HCT116 (cell line): ENCODE measurements around the gene ZNF224. TPM values are rescaled to one million over a fixed set of nuclear protein-coding genes. Genes with fewer than 3 reads are reported as not detected.

ENCODE experiments used
- ATAC-seq: fragments of 200-7000 bp; cut with Tn5 transposase; 2 replicates; pipeline ENCODE4 v1.9.1; 2020; ENCODE audit warnings: mild to moderate bottlenecking, moderate library complexity
- BruUV-seq: library from RNA; stranded (reverse); fragments of 400-500 nt; replicated peaks from 2 replicates; lab custom pipeline; 2021; lab: Mats Ljungman, UMichigan
- CTCF ChIA-PET: fragments of 300-600 bp; sonication (Branson Sonifier 250); formaldehyde crosslinking; loops from one replicate; lab custom pipeline; 2021; ENCODE audit warnings: antibody characterized with exemption; lab: Charles Lee
- POLR2A ChIA-PET: fragments of 300-600, 350-600 bp; sonication (Branson Sonifier 250); formaldehyde crosslinking; loops from one replicate; lab custom pipeline; 2021; ENCODE audit warnings: antibody characterized with exemption; lab: Charles Lee
- RAD21 ChIA-PET, 2 experiments: fragments of 300-600 bp; sonication (Branson Sonifier 250); formaldehyde crosslinking; loops; one replicate each; lab custom pipeline; 2023; ENCODE audit warnings: low total read pairs in 2 of 2; ENCODE audit not compliant: uncharacterized antibody in 2 of 2, unreplicated experiment in 2 of 2, low non-redundant PET in 1 of 2; lab: Charles Lee
- DNase-seq: peaks from one replicate; pipeline ENCODE4 v3.0.0-alpha.2; 2010; ENCODE audit warnings: low read depth, low spot score
- H2AFZ ChIP-seq: fragments of 200-600 bp; shearing (Covaris generic), sonication (generic); 2 replicates; pipeline ENCODE4 v1.6.1; 2017; ENCODE audit warnings: low read depth, mixed run types, mixed read lengths, antibody characterized with exemption, low read length; ENCODE audit not compliant: poor library complexity, severe bottlenecking
- H3K27ac ChIP-seq: 2 replicates; pipeline ENCODE4 v1.5.1; 2012; ENCODE audit warnings: low read depth, low read length
- H3K27me3 ChIP-seq: fragments of 200-600 bp; sonication (generic); 2 replicates; pipeline ENCODE4 v1.6.1; 2016; ENCODE audit warnings: mixed run types, low read length, mixed read lengths; ENCODE audit not compliant: insufficient read depth
- H3K36me3 ChIP-seq, 2 experiments: fragments of 200-500 bp in 1 of 2; fragments of 200-600 bp in 1 of 2; sonication (Bioruptor generic) in 1 of 2; sonication (generic) in 1 of 2; 2 replicates each; pipeline versions ENCODE4 v1.5.1 to v1.6.1; 2014 to 2016; ENCODE audit warnings: low read length in 2 of 2, inconsistent platforms in 1 of 2, mixed read lengths in 1 of 2, mixed run types in 1 of 2; ENCODE audit not compliant: insufficient read depth in 2 of 2, control insufficient read depth in 1 of 2
- H3K4me1 ChIP-seq, 2 experiments: fragments of 200-600 bp in 1 of 2; sonication (generic) in 1 of 2; 2 replicates each; pipeline versions ENCODE4 v1.5.1 to v1.6.1; 2012 to 2017; ENCODE audit warnings: low read length in 2 of 2, inconsistent platforms in 1 of 2, mild to moderate bottlenecking in 1 of 2, mixed read lengths in 1 of 2, mixed run types in 1 of 2, moderate library complexity in 1 of 2; ENCODE audit not compliant: insufficient read depth in 2 of 2, control insufficient read depth in 1 of 2
- H3K4me2 ChIP-seq: fragments of 200-600 bp; sonication (generic); 2 replicates; pipeline ENCODE4 v1.6.1; 2017; ENCODE audit warnings: mixed run types, low read length, mixed read lengths
- H3K4me3 ChIP-seq, 2 experiments: fragments of 200-600 bp in 1 of 2; sonication (generic) in 1 of 2; replicated peaks in 1 of 2; 2 replicates each; pipeline ENCODE4 v1.5.1; 2011 to 2016; ENCODE audit warnings: low read length in 2 of 2, control low read depth in 1 of 2, low read depth in 1 of 2, mild to moderate bottlenecking in 1 of 2, mixed read lengths in 1 of 2, mixed run types in 1 of 2
- H3K79me2 ChIP-seq: fragments of 200-600 bp; sonication (generic); 2 replicates; pipeline ENCODE4 v1.6.1; 2017; ENCODE audit warnings: mild to moderate bottlenecking, mixed run types, low read length, moderate library complexity, mixed read lengths; ENCODE audit not compliant: insufficient read depth
- H3K9ac ChIP-seq: fragments of 200-600 bp; sonication (generic); 2 replicates; pipeline ENCODE4 v1.6.1; 2016; ENCODE audit warnings: low read length, mixed read lengths
- H3K9me2 ChIP-seq: fragments of 200-600 bp; sonication (generic), shearing (Covaris generic); 2 replicates; pipeline ENCODE4 v1.6.1; 2017; ENCODE audit warnings: mixed run types, mild to moderate bottlenecking, moderate library complexity; ENCODE audit not compliant: insufficient read depth
- H3K9me3 ChIP-seq, 2 experiments: fragments of 200-500 bp in 1 of 2; fragments of 200-600 bp in 1 of 2; sonication (Bioruptor generic) in 1 of 2; sonication (generic) in 1 of 2; 2 replicates each; pipeline ENCODE4 v1.6.1; 2014 to 2017; ENCODE audit warnings: low read length in 2 of 2, mixed read lengths in 2 of 2, inconsistent platforms in 1 of 2, low read depth in 1 of 2, mild to moderate bottlenecking in 1 of 2, mixed run types in 1 of 2, moderate library complexity in 1 of 2; ENCODE audit not compliant: control insufficient read depth in 1 of 2, insufficient read depth in 1 of 2
- H4K20me1 ChIP-seq: fragments of 200-600 bp; sonication (generic), shearing (Covaris generic); 2 replicates; pipeline ENCODE4 v1.6.1; 2017; ENCODE audit warnings: mixed run types, mild to moderate bottlenecking, moderate library complexity; ENCODE audit not compliant: insufficient read depth
- ATF3 ChIP-seq: IDR thresholded peaks from 2 replicates; pipeline ENCODE4 v1.6.1; 2012
- CBX3 ChIP-seq: IDR thresholded peaks from 2 replicates; pipeline ENCODE4 v1.6.1; 2012; ENCODE audit warnings: low read depth
- EGR1 ChIP-seq: IDR thresholded peaks from 2 replicates; pipeline ENCODE4 v1.6.1; 2012; ENCODE audit warnings: low read depth
- ELF1 ChIP-seq: IDR thresholded peaks from 2 replicates; pipeline ENCODE4 v1.6.1; 2012; ENCODE audit warnings: low read depth, borderline replicate concordance
- EZH2phosphoT487 ChIP-seq: fragments of 200-600 bp; IDR thresholded peaks from 2 replicates; pipeline ENCODE4 v1.6.1; 2018; ENCODE audit warnings: antibody characterized with exemption, borderline replicate concordance
- JUND ChIP-seq: IDR thresholded peaks from 2 replicates; pipeline ENCODE4 v1.6.1; 2012
- POLR2AphosphoS5 ChIP-seq: IDR thresholded peaks from 2 replicates; pipeline ENCODE4 v1.6.1; 2011; ENCODE audit warnings: mild to moderate bottlenecking, low read depth, low read length, moderate library complexity
- SIN3A ChIP-seq: IDR thresholded peaks from 2 replicates; pipeline ENCODE4 v1.6.1; 2012; ENCODE audit warnings: low read depth
- SP1 ChIP-seq: IDR thresholded peaks from 2 replicates; pipeline ENCODE4 v1.6.1; 2012; ENCODE audit warnings: low read depth
- SRF ChIP-seq: IDR thresholded peaks from 2 replicates; pipeline ENCODE4 v1.6.1; 2012; ENCODE audit warnings: low read depth
- YY1 ChIP-seq: IDR thresholded peaks from 2 replicates; pipeline ENCODE4 v1.6.1; 2011; ENCODE audit warnings: low read length, low read depth, moderate library complexity, mild to moderate bottlenecking; ENCODE audit not compliant: insufficient replicate concordance; ENCODE audit errors: extremely low read depth
- ZFX ChIP-seq: fragments of 450-650 bp; IDR thresholded peaks from 2 replicates; pipeline ENCODE4 v1.6.1; 2017
- intact Hi-C: fragments of 100-400 bp; cut with micrococcal nuclease; formaldehyde crosslinking; loops from 2 replicates; pipeline ENCODE4 v1.10.0; 2022
- total RNA-seq: library from RNA; stranded (reverse); gene quantifications from one replicate; pipeline ENCODE4 v1.2.1, GENCODE V29; 2021; ENCODE audit not compliant: unreplicated experiment

ZNF224 gene
- total RNA-seq, 1 experiment from 2014 or later: 15.1 TPM

GRCh38 chr19:44069415-44069814, 24.7 kb upstream of the ZNF224 start:
- RAD21 ChIA-PET: no interaction called here
- no peak for ATAC-seq
- POLR2A ChIA-PET: no interaction called here
- H3K27me3 ChIP-seq: no peaks in the 10 kb centered on the region
- TF ChIP-seq CBX3 (no peak), ELF1 (no peak), EGR1 (no peak), ATF3 (no peak), ZFX (no peak), SP1 (no peak), SRF (no peak), EZH2phosphoT487 (no peak), JUND (no peak)
- H3K79me2 ChIP-seq: no peaks in the 10 kb centered on the region
- no peaks in the 10 kb centered on the region for H3K9me2 ChIP-seq
- no peak for DNase-seq
- no peaks in the 10 kb centered on the region for H3K4me1 ChIP-seq
- CTCF ChIA-PET: no interaction called here
- intact Hi-C loops: no loop called here
- no peaks in the 10 kb centered on the region for H4K20me1 ChIP-seq
- H2AFZ ChIP-seq: no peak overlapping the region
- no TSS peak for BruUV-seq
- H3K9me3 ChIP-seq: peaks cover 0 to 20% of the 10 kb centered on the region in 2 experiments; a peak in 3 of 4 replicates
- H3K4me3 ChIP-seq: no peak overlapping the region
- no peak overlapping the region for H3K9ac ChIP-seq
- no peak overlapping the region for H3K4me2 ChIP-seq
- no peak overlapping the region for H3K27ac ChIP-seq
- H3K36me3 ChIP-seq: no peaks in the 10 kb centered on the region

- H3K27me3 ChIP-seq: no peaks in the 10 kb centered on the region
- no peak within 1 kb of the TSS for H3K4me2 ChIP-seq
- no peak within 1 kb of the TSS for H3K9ac ChIP-seq
- CTCF ChIA-PET: no interaction called here
- DNase-seq: no peak
- no peaks in the 10 kb centered on the region for H3K36me3 ChIP-seq
- no peak within 1 kb of the TSS for H3K27ac ChIP-seq
- H4K20me1 ChIP-seq: no peaks in the 10 kb centered on the region
- RAD21 ChIA-PET: no interaction called here
- no peak for TF ChIP-seq YY1
- TF ChIP-seq ELF1: no peak
- TF ChIP-seq POLR2AphosphoS5: no peak
- no peak for TF ChIP-seq SIN3A
- TF ChIP-seq SRF: no peak
- TF ChIP-seq, all 23 proteins: peak for 0
- H3K4me1 ChIP-seq: no peaks in the 10 kb centered on the region
- H3K4me3 ChIP-seq: no peak within 1 kb of the TSS
- peaks cover 0 to 3% of the 10 kb centered on the region in 2 experiments; a peak in 2 of 4 replicates for H3K9me3 ChIP-seq
- intact Hi-C loops: no loop called here
- no TSS peak for BruUV-seq
- no peak within 1 kb of the TSS for H2AFZ ChIP-seq
- H3K9me2 ChIP-seq: no peaks in the 10 kb centered on the region
- no peaks in the 10 kb centered on the region for H3K79me2 ChIP-seq
- ATAC-seq: no peak
- POLR2A ChIA-PET: no interaction called here
Observed at GRCh38 chr19:44071824-44072542, 22.2 kb upstream of the ZNF224 start, which contains the start of gene ZNF284. ZNF284 (plus strand) TSS chr19:44072159; CDS start chr19:44076390, 4,231 bp downstream.
